HEK293T (cell line): ENCODE measurements around the gene MTIF2.

ENCODE experiments used
- BHLHE40 ChIP-seq: fragments of 450-650 bp; IDR thresholded peaks from 2 replicates; pipeline ENCODE4 v1.6.1; 2016; ENCODE audit warnings: mild to moderate bottlenecking, moderate library complexity, borderline replicate concordance
- CTBP1 ChIP-seq: fragments of 450-650 bp; IDR thresholded peaks from 2 replicates; pipeline ENCODE4 v1.6.1; 2016; ENCODE audit warnings: borderline replicate concordance
- FOXM1 ChIP-seq: fragments of 450-650 bp; IDR thresholded peaks from 2 replicates; pipeline ENCODE4 v1.6.1; 2017; ENCODE audit warnings: mild to moderate bottlenecking, borderline replicate concordance
- NFRKB ChIP-seq: fragments of 450-650 bp; IDR thresholded peaks from 2 replicates; pipeline ENCODE4 v1.6.1; 2016; ENCODE audit warnings: mild to moderate bottlenecking, moderate library complexity
- ZNF384 ChIP-seq: fragments of 450-650 bp; IDR thresholded peaks from 2 replicates; pipeline ENCODE4 v1.6.1; 2016

DNA sequence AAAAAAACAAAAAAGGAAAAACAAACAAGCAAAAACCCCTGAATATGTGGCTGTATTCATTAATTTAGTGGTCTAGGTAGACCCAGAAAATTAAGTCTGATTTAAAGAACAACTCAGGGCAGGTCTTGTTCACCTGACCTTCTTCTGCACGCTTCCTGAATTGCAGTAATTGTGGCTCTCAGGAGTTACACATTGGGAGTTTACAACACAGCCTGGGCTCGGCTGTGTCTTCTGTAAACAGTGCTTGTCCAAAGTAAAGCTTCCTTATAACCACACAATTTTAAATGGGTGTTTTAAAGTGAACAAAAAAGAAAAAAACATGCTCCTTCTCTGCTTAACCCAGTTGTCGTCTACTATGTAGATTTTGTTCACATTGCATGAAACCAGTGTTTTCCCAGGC, 8.3 kb upstream of the MTIF2 start:
- TF ChIP-seq ZNF384: no peak
- TF ChIP-seq BHLHE40: no peak
- TF ChIP-seq FOXM1: no peak
- TF ChIP-seq NFRKB: no peak
- no peak for TF ChIP-seq CTBP1
